ENCODE measurements around the gene ISCU. TPM values are rescaled to one million over a fixed set of nuclear protein-coding genes. Genes with fewer than 3 reads are reported as not detected.

ISCU gene
- total and polyA plus RNA-seq, 9 of the 15 experiments (the other 6 are each of a cell fraction or from before 2014, with no cell fraction given) = 15.9 to 92.5 (median 77.3) TPM

DNA sequence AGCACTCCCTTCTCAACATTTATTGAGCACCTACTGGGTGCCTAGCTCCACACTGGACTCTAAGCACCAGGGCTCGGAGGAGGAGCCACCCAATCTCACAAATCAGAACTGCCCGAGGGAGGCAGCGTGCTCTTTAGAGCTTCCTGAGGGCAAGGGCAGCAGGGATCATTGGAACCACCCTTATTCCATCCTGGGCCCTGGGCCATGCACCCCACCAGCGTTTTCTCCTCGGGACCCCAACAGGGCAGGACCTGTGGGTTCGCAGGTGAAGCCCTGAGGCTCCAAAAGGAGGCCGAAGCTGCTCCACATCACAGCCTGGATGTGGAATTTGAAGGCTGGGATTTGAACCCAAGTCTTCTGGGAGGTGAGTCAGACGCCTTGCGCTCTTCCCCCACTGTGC is 20.1 kb downstream of the ISCU start:
- 1% methylated on average over 9 of the region's 9 CpGs for WGBS (ENCODE audit: insufficient coverage, low coverage, missing lambda C conversion rate)
- ATAC-seq (no peak), FAIRE-seq (no peak), DNase-seq (ENCODE audit: extremely low read depth in 1 of 4, low spot score in 3 of 4) (no peak)
- no TSS peak for BruUV-seq (replicated peaks)
- H3K9me1 ChIP-seq (ENCODE audit: control insufficient read depth, insufficient read depth, low read length) = no peaks in the 10 kb centered on the region
- H3K36me3 ChIP-seq (ENCODE audit: control insufficient read depth, insufficient read depth, low read length) = no peaks in the 10 kb centered on the region
- intact Hi-C loops (cut with micrococcal nuclease) = no loop called here
- no peaks in the 10 kb centered on the region for H3K79me2 ChIP-seq (ENCODE audit: control insufficient read depth, insufficient read depth, low read length)
- no peak overlapping the region for H3K4me2 ChIP-seq (ENCODE audit: insufficient read depth, low read length)
- H4K20me1 ChIP-seq (replicated peaks; ENCODE audit: control insufficient read depth, insufficient read depth, low read length) = no peaks in the 10 kb centered on the region; the same call in 1 of the 2 replicates
- POLR2A ChIA-PET = interaction anchor here (1.1 kb wide), 1 partner anchor 128 kb away, joined by 3 read pairs; no protein-coding TSS in a partner anchor
- H3K9ac ChIP-seq (ENCODE audit: insufficient read depth in 1 of 2, low read depth in 2 of 2, low read length in 2 of 2) = no peak overlapping the region
- H3K9me3 ChIP-seq (replicated peaks; ENCODE audit: control insufficient read depth, insufficient read depth, low read depth, low read length) = no peaks in the 10 kb centered on the region
- CTCF ChIA-PET (ENCODE audit: low intra/inter-chr PET ratio) = no interaction called here
- TF ChIP-seq SP2 (IDR thresholded peaks at IDR 0.05; ENCODE audit: extremely low read depth, low read depth, low read length, poor library complexity, severe bottlenecking) (no peak), TGIF2 (CRISPR knock-in tag; IDR thresholded peaks at IDR 0.05) (no peak), CHD2 (IDR thresholded peaks at IDR 0.05; ENCODE audit: low read depth, low read length) (no peak), ZNF212 (CRISPR knock-in tag; IDR thresholded peaks at IDR 0.05) (no peak), LARP7 (IDR thresholded peaks at IDR 0.05) (no peak), NFATC3 (IDR thresholded peaks at IDR 0.05) (no peak), BMI1 (IDR thresholded peaks at IDR 0.05; ENCODE audit: low read length) (no peak), CXXC5 (CRISPR knock-in tag; IDR thresholded peaks at IDR 0.05) (no peak), CREBBP (IDR thresholded peaks at IDR 0.05; ENCODE audit: low read depth, low read length) (no peak), ZNF785 (CRISPR knock-in tag; IDR thresholded peaks at IDR 0.05) (no peak), TAF15 (IDR thresholded peaks at IDR 0.05; ENCODE audit: low read depth, low read length) (no peak), ELF2 (CRISPR knock-in tag; IDR thresholded peaks at IDR 0.05) (no peak), SMARCB1 (IDR thresholded peaks at IDR 0.05; ENCODE audit: insufficient read length, low read depth) (no peak), POU5F1 (IDR thresholded peaks at IDR 0.05; ENCODE audit: borderline replicate concordance, low read depth, low read length, partially characterized antibody) (no peak), ZNF124 (CRISPR knock-in tag; IDR thresholded peaks at IDR 0.05) (no peak)
- TF ChIP-seq, protein P1, sequence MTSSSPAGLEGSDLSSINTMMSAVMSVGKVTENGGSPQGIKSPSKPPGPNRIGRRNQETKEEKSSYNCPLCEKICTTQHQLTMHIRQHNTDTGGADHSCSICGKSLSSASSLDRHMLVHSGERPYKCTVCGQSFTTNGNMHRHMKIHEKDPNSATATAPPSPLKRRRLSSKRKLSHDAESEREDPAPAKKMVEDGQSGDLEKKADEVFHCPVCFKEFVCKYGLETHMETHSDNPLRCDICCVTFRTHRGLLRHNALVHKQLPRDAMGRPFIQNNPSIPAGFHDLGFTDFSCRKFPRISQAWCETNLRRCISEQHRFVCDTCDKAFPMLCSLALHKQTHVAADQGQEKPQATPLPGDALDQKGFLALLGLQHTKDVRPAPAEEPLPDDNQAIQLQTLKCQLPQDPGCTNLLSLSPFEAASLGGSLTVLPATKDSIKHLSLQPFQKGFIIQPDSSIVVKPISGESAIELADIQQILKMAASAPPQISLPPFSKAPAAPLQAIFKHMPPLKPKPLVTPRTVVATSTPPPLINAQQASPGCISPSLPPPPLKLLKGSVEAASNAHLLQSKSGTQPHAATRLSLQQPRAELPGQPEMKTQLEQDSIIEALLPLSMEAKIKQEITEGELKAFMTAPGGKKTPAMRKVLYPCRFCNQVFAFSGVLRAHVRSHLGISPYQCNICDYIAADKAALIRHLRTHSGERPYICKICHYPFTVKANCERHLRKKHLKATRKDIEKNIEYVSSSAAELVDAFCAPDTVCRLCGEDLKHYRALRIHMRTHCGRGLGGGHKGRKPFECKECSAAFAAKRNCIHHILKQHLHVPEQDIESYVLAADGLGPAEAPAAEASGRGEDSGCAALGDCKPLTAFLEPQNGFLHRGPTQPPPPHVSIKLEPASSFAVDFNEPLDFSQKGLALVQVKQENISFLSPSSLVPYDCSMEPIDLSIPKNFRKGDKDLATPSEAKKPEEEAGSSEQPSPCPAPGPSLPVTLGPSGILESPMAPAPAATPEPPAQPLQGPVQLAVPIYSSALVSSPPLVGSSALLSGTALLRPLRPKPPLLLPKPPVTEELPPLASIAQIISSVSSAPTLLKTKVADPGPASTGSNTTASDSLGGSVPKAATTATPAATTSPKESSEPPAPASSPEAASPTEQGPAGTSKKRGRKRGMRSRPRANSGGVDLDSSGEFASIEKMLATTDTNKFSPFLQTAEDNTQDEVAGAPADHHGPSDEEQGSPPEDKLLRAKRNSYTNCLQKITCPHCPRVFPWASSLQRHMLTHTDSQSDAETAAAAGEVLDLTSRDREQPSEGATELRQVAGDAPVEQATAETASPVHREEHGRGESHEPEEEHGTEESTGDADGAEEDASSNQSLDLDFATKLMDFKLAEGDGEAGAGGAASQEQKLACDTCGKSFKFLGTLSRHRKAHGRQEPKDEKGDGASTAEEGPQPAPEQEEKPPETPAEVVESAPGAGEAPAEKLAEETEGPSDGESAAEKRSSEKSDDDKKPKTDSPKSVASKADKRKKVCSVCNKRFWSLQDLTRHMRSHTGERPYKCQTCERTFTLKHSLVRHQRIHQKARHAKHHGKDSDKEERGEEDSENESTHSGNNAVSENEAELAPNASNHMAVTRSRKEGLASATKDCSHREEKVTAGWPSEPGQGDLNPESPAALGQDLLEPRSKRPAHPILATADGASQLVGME (CRISPR knock-in tag; IDR thresholded peaks at IDR 0.05) = no peak
- TF ChIP-seq, protein P2, sequence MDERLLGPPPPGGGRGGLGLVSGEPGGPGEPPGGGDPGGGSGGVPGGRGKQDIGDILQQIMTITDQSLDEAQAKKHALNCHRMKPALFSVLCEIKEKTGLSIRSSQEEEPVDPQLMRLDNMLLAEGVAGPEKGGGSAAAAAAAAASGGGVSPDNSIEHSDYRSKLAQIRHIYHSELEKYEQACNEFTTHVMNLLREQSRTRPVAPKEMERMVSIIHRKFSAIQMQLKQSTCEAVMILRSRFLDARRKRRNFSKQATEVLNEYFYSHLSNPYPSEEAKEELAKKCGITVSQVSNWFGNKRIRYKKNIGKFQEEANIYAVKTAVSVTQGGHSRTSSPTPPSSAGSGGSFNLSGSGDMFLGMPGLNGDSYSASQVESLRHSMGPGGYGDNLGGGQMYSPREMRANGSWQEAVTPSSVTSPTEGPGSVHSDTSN (CRISPR knock-in tag; IDR thresholded peaks at IDR 0.05; ENCODE audit: low read depth) = no peak
- TF ChIP-seq, protein P2 (tag; conservative IDR thresholded peaks at IDR 0.05; ENCODE audit: low read depth) = no peak
- no peak overlapping the region for H3K4me3 ChIP-seq
- no peak overlapping the region for H3K27ac ChIP-seq (ENCODE audit: extremely low read depth, low read depth, low read length)
- in situ Hi-C loops (cut with MboI) = no loop called here
- H3K4me1 ChIP-seq (replicated peaks in 1 of 2; ENCODE audit: control insufficient read depth in 2 of 2, insufficient read depth in 2 of 2, low read length in 2 of 2) = peaks cover 0 to 5% of the 10 kb centered on the region in 2 experiments; a peak in 1 of 5 replicates
- peaks cover 2 to 42% of the 10 kb centered on the region in 2 experiments; a peak in 4 of 5 replicates for H3K27me3 ChIP-seq (ENCODE audit: control insufficient read depth in 2 of 2, insufficient read depth in 2 of 2, low read length in 2 of 2)
- no peak overlapping the region for H2AFZ ChIP-seq (ENCODE audit: low read depth, low read length)
